ENCODE data around the gene ACTL8. TPM values are rescaled to one million over a fixed set of nuclear protein-coding genes. Genes with fewer than 3 reads are reported as not detected.

ACTL8 gene
- total and polyA plus RNA-seq, 2 donors from 2014 or later: not detected

GRCh38 chr1:17798799-17799382, 43.8 kb downstream of the ACTL8 start:
- H3K9ac ChIP-seq (ENCODE audit: low read length in 3 of 3): no peak overlapping the region
- DNase-seq: no peak
- H3K27ac ChIP-seq (ENCODE audit: low read depth in 2 of 2, low read length in 2 of 2): no peak overlapping the region
- H3K9me3 ChIP-seq (ENCODE audit: control insufficient read depth in 2 of 3, insufficient read depth in 1 of 3, low read length in 3 of 3): no peaks in the 10 kb centered on the region
- no peak for FAIRE-seq
- H3K4me1 ChIP-seq (ENCODE audit: control insufficient read depth in 2 of 3, insufficient read depth in 2 of 3, low read depth in 1 of 3, low read length in 3 of 3): no peaks in the 10 kb centered on the region
- H3K4me3 ChIP-seq (ENCODE audit: low read length in 3 of 3): no peak overlapping the region
- intact Hi-C loops (cut with DNase I): no loop called here
- no peak for TF ChIP-seq CTCF (IDR thresholded peaks at IDR 0.05; ENCODE audit: borderline replicate concordance, extremely low read depth, insufficient read depth)
- no peaks in the 10 kb centered on the region for H3K36me3 ChIP-seq (ENCODE audit: control insufficient read depth in 2 of 3, insufficient read depth in 3 of 3, low read length in 3 of 3)
- H3K27me3 ChIP-seq (ENCODE audit: control insufficient read depth, insufficient read depth, low read length): peaks cover 4% of the 10 kb centered on the region

GRCh38 chr1:17799642-17800041, 44.5 kb downstream of the ACTL8 start:
- intact Hi-C loops (cut with DNase I): no loop called here
- no peak for FAIRE-seq

GRCh38 chr1:17802164-17802563, 47.0 kb downstream of the ACTL8 start:
- no peak for TF ChIP-seq CTCF (IDR thresholded peaks at IDR 0.05; ENCODE audit: borderline replicate concordance, extremely low read depth, insufficient read depth)
- Histone ChIP-seq H3K27ac (ENCODE audit: low read depth in 2 of 2, low read length in 2 of 2) (no peak overlapping the region), H3K27me3 (ENCODE audit: control insufficient read depth, insufficient read depth, low read length) (peaks cover 4% of the 10 kb centered on the region), H3K9me3 (ENCODE audit: control insufficient read depth in 2 of 3, insufficient read depth in 1 of 3, low read length in 3 of 3) (no peaks in the 10 kb centered on the region), H3K36me3 (ENCODE audit: control insufficient read depth in 2 of 3, insufficient read depth in 3 of 3, low read length in 3 of 3) (no peaks in the 10 kb centered on the region), H3K4me3 (ENCODE audit: low read length in 3 of 3) (no peak overlapping the region), H3K9ac (ENCODE audit: low read length in 3 of 3) (no peak overlapping the region), H3K4me1 (ENCODE audit: control insufficient read depth in 2 of 3, insufficient read depth in 2 of 3, low read depth in 1 of 3, low read length in 3 of 3) (no peaks in the 10 kb centered on the region)
- no peak for FAIRE-seq
- intact Hi-C loops (cut with DNase I): no loop called here
- DNase-seq: no peak

More at GRCh38 chr1:17799642-17800041, 44.5 kb downstream of the ACTL8 start:
- H3K27ac ChIP-seq (ENCODE audit: low read depth in 2 of 2, low read length in 2 of 2): no peak overlapping the region
- peaks cover 4% of the 10 kb centered on the region for H3K27me3 ChIP-seq (ENCODE audit: control insufficient read depth, insufficient read depth, low read length)
- H3K36me3 ChIP-seq (ENCODE audit: control insufficient read depth in 2 of 3, insufficient read depth in 3 of 3, low read length in 3 of 3): no peaks in the 10 kb centered on the region
- no peaks in the 10 kb centered on the region for H3K4me1 ChIP-seq (ENCODE audit: control insufficient read depth in 2 of 3, insufficient read depth in 2 of 3, low read depth in 1 of 3, low read length in 3 of 3)
- H3K9ac ChIP-seq (ENCODE audit: low read length in 3 of 3): no peak overlapping the region
- no peak for DNase-seq
- no peak for TF ChIP-seq CTCF (IDR thresholded peaks at IDR 0.05; ENCODE audit: borderline replicate concordance, extremely low read depth, insufficient read depth)
- H3K9me3 ChIP-seq (ENCODE audit: control insufficient read depth in 2 of 3, insufficient read depth in 1 of 3, low read length in 3 of 3): no peaks in the 10 kb centered on the region
- no peak overlapping the region for H3K4me3 ChIP-seq (ENCODE audit: low read length in 3 of 3)

DNA sequence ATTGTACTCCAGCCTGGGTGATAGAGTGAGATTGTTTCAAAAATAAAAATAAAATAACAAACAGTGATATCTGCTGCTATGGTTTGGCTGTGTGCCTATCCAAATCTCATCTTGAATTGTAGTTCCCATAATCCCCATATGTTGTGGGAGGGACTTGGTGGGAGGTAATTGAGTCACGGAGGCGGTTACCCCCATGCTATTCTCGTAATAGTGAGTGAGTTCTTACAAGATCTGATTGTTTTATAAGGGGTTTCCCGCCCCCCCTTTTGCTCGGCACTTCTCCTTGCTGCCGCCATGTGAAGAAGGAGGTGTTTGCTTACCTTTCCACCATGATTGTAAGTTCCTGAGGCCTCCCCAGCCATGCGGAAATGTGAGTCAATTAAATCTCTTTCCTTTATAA, 47.8 kb downstream of the ACTL8 start:
- intact Hi-C loops (cut with DNase I): no loop called here
- Histone ChIP-seq H3K27me3 (ENCODE audit: control insufficient read depth, insufficient read depth, low read length) (peaks cover 4% of the 10 kb centered on the region), H3K4me1 (ENCODE audit: control insufficient read depth in 2 of 3, insufficient read depth in 2 of 3, low read depth in 1 of 3, low read length in 3 of 3) (no peaks in the 10 kb centered on the region), H3K4me3 (ENCODE audit: low read length in 3 of 3) (no peak overlapping the region), H3K27ac (ENCODE audit: low read depth in 2 of 2, low read length in 2 of 2) (no peak overlapping the region), H3K36me3 (ENCODE audit: control insufficient read depth in 2 of 3, insufficient read depth in 3 of 3, low read length in 3 of 3) (no peaks in the 10 kb centered on the region), H3K9me3 (ENCODE audit: control insufficient read depth in 2 of 3, insufficient read depth in 1 of 3, low read length in 3 of 3) (no peaks in the 10 kb centered on the region), H3K9ac (ENCODE audit: low read length in 3 of 3) (no peak overlapping the region)
- DNase-seq (no peak), FAIRE-seq (no peak)
- TF ChIP-seq CTCF (IDR thresholded peaks at IDR 0.05; ENCODE audit: borderline replicate concordance, extremely low read depth, insufficient read depth): no peak

Data from kidney (tissue), 14 donors.